Stimulated activated CD8-positive, alpha-beta memory T cell treated with anti-CD3 and anti-CD28 coated beads, Interleukin-7, amount 100 ng/mL, for 24 hours (primary cell): ENCODE measurements around the gene PLCD1.

ENCODE experiments used
- DNase-seq: peaks from one replicate; pipeline ENCODE4 v3.0.0-alpha.2; 2020; ENCODE audit warnings: low read depth

PLCD1 gene

DNA sequence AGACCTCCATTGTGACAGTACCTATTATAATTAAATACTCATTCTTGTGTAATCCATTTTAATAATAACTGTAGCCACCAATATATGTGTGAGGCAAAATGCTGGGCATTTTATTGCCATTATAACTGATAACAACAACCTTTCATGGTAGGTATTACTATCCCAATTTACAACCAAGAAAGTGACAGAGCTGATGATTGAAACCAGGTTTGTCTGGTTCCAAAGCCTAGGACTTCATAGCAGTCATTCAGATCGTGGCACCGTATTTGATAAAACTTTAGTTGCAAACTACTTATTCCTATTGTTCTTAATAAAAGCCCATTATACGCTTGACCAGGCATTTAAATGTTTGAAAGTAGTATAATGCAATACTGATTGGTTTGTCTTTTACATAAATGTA is 65.3 kb downstream of the PLCD1 start:
- no peak for DNase-seq

DNA sequence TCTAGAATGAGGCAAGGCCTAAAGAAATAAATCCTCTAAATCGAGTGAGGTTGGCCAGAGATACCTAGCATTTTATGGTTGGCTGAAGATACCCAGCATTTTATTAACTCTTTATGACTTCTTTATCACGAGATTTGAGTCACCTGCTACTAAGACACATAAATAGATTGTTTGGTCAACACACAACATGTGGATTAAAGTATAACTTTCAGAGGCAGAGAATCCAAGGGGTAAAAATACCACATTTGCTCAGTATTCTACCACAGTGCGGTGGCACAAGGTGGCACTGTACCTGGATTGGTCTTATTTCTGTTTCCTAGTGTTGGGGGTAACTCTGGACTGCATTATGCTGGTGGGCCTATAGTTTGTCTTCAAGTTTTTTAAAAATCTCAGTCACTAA is 65.8 kb downstream of the PLCD1 start:
- DNase-seq, result no peak

DNA sequence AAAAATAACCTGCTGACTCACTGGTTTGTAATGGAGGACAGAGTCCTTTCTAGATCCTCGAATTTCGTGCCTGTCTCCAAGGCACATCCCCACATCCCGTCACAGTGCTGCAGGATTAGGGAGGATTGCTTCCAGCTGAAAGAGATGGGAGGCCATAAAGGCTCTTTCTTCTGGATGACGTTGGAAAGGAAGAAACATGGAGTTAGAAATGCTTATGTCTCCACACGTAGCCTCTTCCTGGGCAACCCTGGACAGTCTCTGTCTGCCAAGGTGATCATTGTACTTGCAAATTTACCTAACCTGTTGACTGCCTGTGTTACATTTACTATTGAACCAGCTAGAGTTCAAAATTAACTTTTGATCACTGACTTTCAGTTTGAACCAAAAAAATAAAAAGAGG is 66.4 kb downstream of the PLCD1 start:
- DNase-seq, result no peak

DNA sequence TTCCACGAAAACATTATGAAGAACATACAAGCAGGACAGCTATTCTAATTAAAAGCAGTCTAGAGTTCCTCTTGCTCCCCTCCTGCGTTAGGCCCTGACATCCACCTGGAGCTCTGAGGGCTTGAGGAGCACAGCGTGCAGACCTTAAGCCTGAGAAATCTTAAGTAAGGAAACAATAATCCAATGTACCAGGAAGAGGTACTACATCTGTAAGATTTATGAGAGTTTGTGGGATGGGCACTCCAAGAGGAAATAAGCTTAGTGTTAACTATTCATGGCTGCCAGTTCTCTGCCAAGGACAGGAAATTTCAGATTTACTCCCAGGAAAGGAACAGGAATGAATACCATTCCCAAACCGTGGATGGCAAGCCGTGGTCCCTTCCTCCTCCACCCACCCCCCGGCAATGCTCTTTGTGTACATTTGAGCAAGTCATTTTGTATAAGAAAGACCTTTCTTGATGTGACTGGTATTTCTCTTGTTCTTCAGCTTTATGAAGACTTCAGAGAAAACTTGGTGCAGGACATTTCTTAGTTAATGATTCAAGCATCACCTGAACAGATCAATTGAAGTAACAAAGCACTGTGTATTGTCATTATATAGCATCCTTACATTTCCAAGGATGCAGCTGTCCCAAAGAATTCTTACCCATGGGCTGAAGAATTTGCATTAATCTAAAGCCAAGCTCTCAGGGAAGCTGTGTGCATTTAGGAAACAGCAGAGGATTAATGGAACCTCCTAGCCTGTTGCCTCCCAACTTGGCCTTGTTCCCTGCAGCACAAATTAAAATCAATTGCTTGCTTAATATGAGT is 67.6 kb downstream of the PLCD1 start:
- no peak for DNase-seq

DNA sequence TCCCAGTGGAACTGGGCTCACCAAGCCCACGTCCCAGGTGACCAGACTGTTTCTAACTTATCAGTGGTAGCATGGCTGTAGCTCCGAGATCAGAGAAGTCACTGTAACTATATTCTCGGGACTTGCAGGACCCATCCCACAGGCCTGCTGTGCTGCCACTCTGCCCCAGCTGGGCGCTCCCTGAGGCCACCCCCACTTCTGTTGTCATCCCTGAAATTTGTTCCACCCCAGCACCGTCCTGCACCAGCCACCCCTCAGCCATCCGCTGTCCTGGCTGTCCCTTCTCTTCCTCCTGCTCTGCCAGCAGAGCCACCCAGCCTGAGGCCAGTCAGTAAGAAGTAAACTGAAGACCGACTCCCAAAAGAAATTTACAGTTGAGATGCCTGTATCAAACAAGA is 71.9 kb downstream of the PLCD1 start:
- no peak for DNase-seq
